GM23248 (cell line): ENCODE results near the gene PLCB4.

ENCODE experiments used
- EZH2 ChIP-seq: fragments of 200-600 bp; sonication (generic); IDR thresholded peaks from 2 replicates; pipeline ENCODE4 v1.6.1; 2018; ENCODE audit warnings: antibody characterized with exemption, mild to moderate bottlenecking; ENCODE audit not compliant: insufficient read depth, poor library complexity, severe bottlenecking
- EZH2phosphoT487 ChIP-seq: fragments of 200-600 bp; sonication (generic); IDR thresholded peaks from 2 replicates; pipeline ENCODE4 v1.6.1; 2018; ENCODE audit warnings: antibody characterized with exemption, moderate library complexity, mild to moderate bottlenecking, low read depth; ENCODE audit not compliant: insufficient read depth

DNA sequence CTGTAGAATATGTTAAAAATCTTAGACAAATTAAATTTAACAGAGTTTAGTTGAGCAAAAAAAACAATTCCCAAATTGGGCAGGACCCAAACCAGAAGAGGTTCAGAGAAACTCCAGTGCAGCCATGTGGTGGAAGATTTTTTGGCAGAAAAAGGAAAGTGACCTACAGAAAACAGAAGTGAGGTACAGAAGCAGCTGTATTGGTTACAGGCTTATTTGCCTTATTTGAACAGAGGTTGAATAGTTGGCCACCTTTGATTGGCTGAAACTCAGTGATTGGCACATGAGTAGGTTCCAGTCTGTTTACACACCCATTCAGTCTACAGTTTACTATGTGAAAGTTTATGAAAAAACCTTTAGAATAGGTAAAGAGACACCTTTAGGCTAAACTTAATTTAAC is 334.6 kb downstream of the PLCB4 start:
- TF ChIP-seq EZH2 = no peak
- TF ChIP-seq EZH2phosphoT487 = no peak
